IMR-90 (cell line): Measurements from ENCODE around the gene NDUFS7. TPM values are rescaled to one million over a fixed set of nuclear protein-coding genes. Genes with fewer than 3 reads are reported as not detected.

Experiments
- ATAC-seq: fragments of 200-7000 bp; cut with Tn5 transposase; 2 replicates; pipeline ENCODE4 v1.9.1; 2020; ENCODE audit warnings: low read depth, mild to moderate bottlenecking, moderate library complexity
- BruUV-seq: library from RNA; stranded (reverse); fragments of 400-500 nt; replicated peaks from 2 replicates; lab custom pipeline; 2021; lab: Mats Ljungman, UMichigan
- CTCF ChIA-PET: fragments of 300-600 bp; formaldehyde crosslinking; extraction: SDS; loops from one replicate; lab custom pipeline; 2021; ENCODE audit warnings: antibody characterized with exemption; lab: Yijun Ruan, JAX
- POLR2A ChIA-PET: fragments of 300-600 bp; sonication (Branson Sonifier 250); formaldehyde crosslinking; loops from one replicate; lab custom pipeline; 2022; ENCODE audit warnings: antibody characterized with exemption; ENCODE audit not compliant: unreplicated experiment; lab: Charles Lee
- DNase-seq: peaks from one replicate; pipeline ENCODE4 v3.0.0; 2013
- H2AFZ ChIP-seq: replicated peaks from 2 replicates; pipeline ENCODE3; 2013; ENCODE audit warnings: low read length, mild to moderate bottlenecking; ENCODE audit not compliant: poor library complexity
- H2AK5ac ChIP-seq: 2 replicates; pipeline ENCODE4 v1.6.1; 2013; ENCODE audit warnings: low read depth, low read length, inconsistent platforms
- H2AK9ac ChIP-seq: replicated peaks from 2 replicates; pipeline ENCODE3; 2013; ENCODE audit warnings: mild to moderate bottlenecking, low read depth, low read length, moderate library complexity; ENCODE audit not compliant: poor library complexity
- H2BK120ac ChIP-seq: 2 replicates; pipeline ENCODE4 v1.6.1; 2013; ENCODE audit warnings: low read depth, low read length, inconsistent platforms
- H2BK15ac ChIP-seq: 3 replicates; pipeline ENCODE4 v1.6.1; 2013; ENCODE audit warnings: low read depth, low read length, inconsistent platforms
- H2BK20ac ChIP-seq: 2 replicates; pipeline ENCODE4 v1.6.1; 2013; ENCODE audit warnings: low read depth, mild to moderate bottlenecking, inconsistent platforms, low read length, moderate library complexity
- H2BK5ac ChIP-seq: 2 replicates; pipeline ENCODE4 v1.6.1; 2013; ENCODE audit warnings: mild to moderate bottlenecking, low read depth, low read length, inconsistent platforms; ENCODE audit not compliant: poor library complexity, severe bottlenecking
- H3K14ac ChIP-seq: replicated peaks from 2 replicates; pipeline ENCODE4 v1.6.1; 2013; ENCODE audit warnings: low read depth, low read length, inconsistent platforms
- H3K18ac ChIP-seq: 2 replicates; pipeline ENCODE4 v1.6.1; 2013; ENCODE audit warnings: low read depth, low read length, control low read depth
- H3K23ac ChIP-seq: 2 replicates; pipeline ENCODE4 v1.6.1; 2013; ENCODE audit warnings: low read depth, low read length, inconsistent platforms
- H3K27ac ChIP-seq: 2 replicates; pipeline ENCODE4 v1.5.1; 2013; ENCODE audit warnings: mild to moderate bottlenecking, control low read depth, low read length; ENCODE audit not compliant: insufficient read depth
- H3K27me3 ChIP-seq: 2 replicates; pipeline ENCODE4 v1.6.1; 2013; ENCODE audit warnings: low read length; ENCODE audit not compliant: control insufficient read depth, insufficient read depth
- H3K36me3 ChIP-seq: 2 replicates; pipeline ENCODE4 v1.6.1; 2013; ENCODE audit warnings: low read length, mixed read lengths; ENCODE audit not compliant: control insufficient read depth, insufficient read depth
- H3K4ac ChIP-seq: 2 replicates; pipeline ENCODE4 v1.6.1; 2013; ENCODE audit warnings: low read depth, low read length, inconsistent platforms
- H3K4me1 ChIP-seq: 2 replicates; pipeline ENCODE4 v1.6.1; 2013; ENCODE audit warnings: low read length, mixed read lengths; ENCODE audit not compliant: control insufficient read depth, insufficient read depth
- H3K4me2 ChIP-seq: 2 replicates; pipeline ENCODE4 v1.6.1; 2013; ENCODE audit warnings: low read depth, mild to moderate bottlenecking, control low read depth, low read length, moderate library complexity
- H3K4me3 ChIP-seq: 2 replicates; pipeline ENCODE4 v1.5.1; 2013; ENCODE audit warnings: low read depth, mild to moderate bottlenecking, control low read depth, low read length, moderate library complexity; ENCODE audit not compliant: insufficient read depth
- H3K56ac ChIP-seq: 2 replicates; pipeline ENCODE4 v1.6.1; 2013; ENCODE audit warnings: low read length, inconsistent platforms; ENCODE audit not compliant: insufficient read depth; ENCODE audit errors: extremely low read depth
- H3K79me1 ChIP-seq, 2 experiments: 2 replicates each; pipeline ENCODE4 v1.6.1; 2013; ENCODE audit warnings: low read length in 2 of 2, inconsistent platforms in 1 of 2, low read depth in 1 of 2
- H3K9ac ChIP-seq: 2 replicates; pipeline ENCODE4 v1.6.1; 2013; ENCODE audit warnings: low read depth, low read length, control low read depth
- H3K9me1 ChIP-seq: 2 replicates; pipeline ENCODE4 v1.6.1; 2013; ENCODE audit warnings: low read length, inconsistent platforms; ENCODE audit not compliant: insufficient read depth
- H3K9me3 ChIP-seq: 2 replicates; pipeline ENCODE4 v1.6.1; 2013; ENCODE audit warnings: low read length; ENCODE audit not compliant: control insufficient read depth, insufficient read depth
- H4K20me1 ChIP-seq: 2 replicates; pipeline ENCODE4 v1.6.1; 2013; ENCODE audit warnings: low read length, inconsistent platforms; ENCODE audit not compliant: insufficient read depth
- H4K5ac ChIP-seq: 2 replicates; pipeline ENCODE4 v1.6.1; 2013; ENCODE audit warnings: mild to moderate bottlenecking, low read depth, low read length, control low read depth
- H4K8ac ChIP-seq, 2 experiments: 2 replicates each; pipeline ENCODE4 v1.6.1; 2013; ENCODE audit warnings: low read depth in 2 of 2, low read length in 2 of 2, control low read depth in 1 of 2, inconsistent platforms in 1 of 2
- H4K91ac ChIP-seq: 2 replicates; pipeline ENCODE4 v1.6.1; 2013; ENCODE audit warnings: low read depth, low read length, inconsistent platforms; ENCODE audit not compliant: insufficient read depth
- BHLHE40 ChIP-seq: fragments of 150-350 bp; IDR thresholded peaks from 2 replicates; pipeline ENCODE4 v1.6.1; 2016; ENCODE audit warnings: mild to moderate bottlenecking, low read depth, low read length
- CHD1 ChIP-seq: IDR thresholded peaks from 2 replicates; pipeline ENCODE4 v1.6.1; 2012; ENCODE audit warnings: low read depth, low read length, improper control_type of control experiment
- MAFK ChIP-seq: IDR thresholded peaks from 2 replicates; pipeline ENCODE4 v1.6.1; 2012; ENCODE audit warnings: low read depth, low read length, improper control_type of control experiment
- MAZ ChIP-seq: IDR thresholded peaks from 2 replicates; pipeline ENCODE4 v1.6.1; 2012; ENCODE audit warnings: low read depth, mild to moderate bottlenecking, low read length, improper control_type of control experiment, moderate library complexity, borderline replicate concordance
- MXI1 ChIP-seq: IDR thresholded peaks from 2 replicates; pipeline ENCODE4 v1.6.1; 2012; ENCODE audit warnings: low read depth, mild to moderate bottlenecking, low read length, moderate library complexity, borderline replicate concordance
- NFE2L2 ChIP-seq: fragments of 150-350 bp; IDR thresholded peaks from 2 replicates; pipeline ENCODE4 v1.6.1; 2016; ENCODE audit warnings: low read depth, mild to moderate bottlenecking, low read length
- RAD21 ChIP-seq: IDR thresholded peaks from 2 replicates; pipeline ENCODE4 v1.6.1; 2012; ENCODE audit warnings: low read length, improper control_type of control experiment
- RCOR1 ChIP-seq: IDR thresholded peaks from 2 replicates; pipeline ENCODE4 v1.6.1; 2012; ENCODE audit warnings: mild to moderate bottlenecking, low read length, improper control_type of control experiment; ENCODE audit not compliant: insufficient replicate concordance
- RFX5 ChIP-seq: IDR thresholded peaks from 2 replicates; pipeline ENCODE4 v1.8.0; 2012; ENCODE audit warnings: low read depth, mild to moderate bottlenecking, low read length, moderate library complexity
- SMC3 ChIP-seq: fragments of 150-350 bp; IDR thresholded peaks from 2 replicates; pipeline ENCODE4 v1.6.1; 2016; ENCODE audit warnings: low read depth, mild to moderate bottlenecking, antibody characterized with exemption, low read length, moderate library complexity
- USF2 ChIP-seq: fragments of 150-350 bp; IDR thresholded peaks from 2 replicates; pipeline ENCODE4 v1.6.1; 2017; ENCODE audit warnings: mild to moderate bottlenecking, antibody characterized with exemption, low read length, low read depth
- WGBS, 2 experiments: methylation state at CpG; one replicate each; pipeline versions ENCODE4 v1.1.5 to v1.1.7; 2013; ENCODE audit warnings: missing lambda C conversion rate in 2 of 2; ENCODE audit not compliant: insufficient read length in 1 of 2; ENCODE audit errors: extremely low coverage in 2 of 2; 5-methylcytosine and 5-hydroxymethylcytosine counted together
- dilution Hi-C: fragments of 300-500 bp; cut with HindIII; formaldehyde crosslinking; loops from one replicate; pipeline ENCODE4 v1.14.3; 2018; ENCODE audit warnings: low sequenced_read_pairs; ENCODE audit not compliant: unreplicated experiment
- in situ Hi-C: fragments of 300-500 bp; cut with MboI; formaldehyde crosslinking; loops from 3 replicates; pipeline ENCODE4 v1.14.3; 2019; ENCODE audit warnings: low sequenced_read_pairs, inconsistent platforms, mixed read lengths
- intact Hi-C: fragments of 100-400 bp; cut with micrococcal nuclease; formaldehyde crosslinking; loops from 2 replicates; pipeline ENCODE4 v1.10.0; 2022
- polyA plus RNA-seq, 3 experiments: library from polyadenylated mRNA; depleted of rRNA; stranded (reverse); fragments of >200 nt; gene quantifications; 2 replicates each; pipeline ENCODE4 v1.2.3, GENCODE V29; 2012; ENCODE audit warnings: low replicate concordance in 1 of 3
- total RNA-seq: library from RNA; depleted of rRNA; stranded (reverse); fragments of >200 nt; gene quantifications from 2 replicates; pipeline ENCODE4 v1.2.3, GENCODE V29; 2012
- TF ChIP-seq, protein P1 (sequence below): fragments of 150-350 bp; IDR thresholded peaks from 2 replicates; pipeline ENCODE4 v1.6.1; 2016; ENCODE audit warnings: low read depth, mild to moderate bottlenecking, low read length, moderate library complexity, borderline replicate concordance
- TF ChIP-seq, protein P2 (sequence below): conservative IDR thresholded peaks from 2 replicates; pipeline ENCODE4 v1.5.1; 2012; ENCODE audit warnings: mild to moderate bottlenecking, low read depth, low read length, improper control_type of control experiment

Gene NDUFS7
- total and polyA plus RNA-seq, 2 of the 4 experiments (the other 2 are of a cell fraction), result 60.8 to 136 TPM

GRCh38 chr19:1394252-1395193 is 10.8 kb downstream of the NDUFS7 start:
- peaks cover 18% of the 10 kb centered on the region for H3K36me3 ChIP-seq
- H4K20me1 ChIP-seq, result no peaks in the 10 kb centered on the region
- intact Hi-C loops (no loop called here), in situ Hi-C loops (no loop called here), dilution Hi-C loops (no loop called here)
- WGBS, 2 experiments, result 68% methylated on average over 37 of the region's 43 CpGs; no CpG with 5 or more reads in 1 of the 2 experiments
- no peak overlapping the region for H3K4me3 ChIP-seq
- H3K9ac ChIP-seq, result no peak overlapping the region
- no peak for TF ChIP-seq MAFK
- TF ChIP-seq, protein P1, sequence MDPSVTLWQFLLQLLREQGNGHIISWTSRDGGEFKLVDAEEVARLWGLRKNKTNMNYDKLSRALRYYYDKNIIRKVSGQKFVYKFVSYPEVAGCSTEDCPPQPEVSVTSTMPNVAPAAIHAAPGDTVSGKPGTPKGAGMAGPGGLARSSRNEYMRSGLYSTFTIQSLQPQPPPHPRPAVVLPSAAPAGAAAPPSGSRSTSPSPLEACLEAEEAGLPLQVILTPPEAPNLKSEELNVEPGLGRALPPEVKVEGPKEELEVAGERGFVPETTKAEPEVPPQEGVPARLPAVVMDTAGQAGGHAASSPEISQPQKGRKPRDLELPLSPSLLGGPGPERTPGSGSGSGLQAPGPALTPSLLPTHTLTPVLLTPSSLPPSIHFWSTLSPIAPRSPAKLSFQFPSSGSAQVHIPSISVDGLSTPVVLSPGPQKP, result no peak
- no peak for TF ChIP-seq RFX5
- no peak for TF ChIP-seq MXI1
- TF ChIP-seq, protein P2, sequence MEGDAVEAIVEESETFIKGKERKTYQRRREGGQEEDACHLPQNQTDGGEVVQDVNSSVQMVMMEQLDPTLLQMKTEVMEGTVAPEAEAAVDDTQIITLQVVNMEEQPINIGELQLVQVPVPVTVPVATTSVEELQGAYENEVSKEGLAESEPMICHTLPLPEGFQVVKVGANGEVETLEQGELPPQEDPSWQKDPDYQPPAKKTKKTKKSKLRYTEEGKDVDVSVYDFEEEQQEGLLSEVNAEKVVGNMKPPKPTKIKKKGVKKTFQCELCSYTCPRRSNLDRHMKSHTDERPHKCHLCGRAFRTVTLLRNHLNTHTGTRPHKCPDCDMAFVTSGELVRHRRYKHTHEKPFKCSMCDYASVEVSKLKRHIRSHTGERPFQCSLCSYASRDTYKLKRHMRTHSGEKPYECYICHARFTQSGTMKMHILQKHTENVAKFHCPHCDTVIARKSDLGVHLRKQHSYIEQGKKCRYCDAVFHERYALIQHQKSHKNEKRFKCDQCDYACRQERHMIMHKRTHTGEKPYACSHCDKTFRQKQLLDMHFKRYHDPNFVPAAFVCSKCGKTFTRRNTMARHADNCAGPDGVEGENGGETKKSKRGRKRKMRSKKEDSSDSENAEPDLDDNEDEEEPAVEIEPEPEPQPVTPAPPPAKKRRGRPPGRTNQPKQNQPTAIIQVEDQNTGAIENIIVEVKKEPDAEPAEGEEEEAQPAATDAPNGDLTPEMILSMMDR, result no peak
- TF ChIP-seq MAZ, result no peak
- TF ChIP-seq RCOR1, result no peak
- no peak for TF ChIP-seq BHLHE40
- no peak for TF ChIP-seq USF2
- no peak for TF ChIP-seq SMC3
- TF ChIP-seq RAD21, result no peak
- no peak for TF ChIP-seq NFE2L2
- TF ChIP-seq CHD1, result no peak
- H2BK120ac ChIP-seq, result no peak overlapping the region
- peak overlapping the region; percentile 42 for H2AK9ac ChIP-seq
- H3K4me2 ChIP-seq, result no peak overlapping the region
- H4K91ac ChIP-seq, result no peak overlapping the region
- no peaks in the 10 kb centered on the region for H3K79me1 ChIP-seq
- H2AFZ ChIP-seq, result peak overlapping the region; percentile 32
- no peak overlapping the region for H2BK5ac ChIP-seq
- no peak overlapping the region for H2AK5ac ChIP-seq
- no peak overlapping the region for H2BK20ac ChIP-seq
- no peak overlapping the region for H3K56ac ChIP-seq
- H3K27me3 ChIP-seq, result no peaks in the 10 kb centered on the region
- H3K18ac ChIP-seq, result no peak overlapping the region
- ChIA-PET POLR2A (no interaction called here), CTCF (no interaction called here)
- H3K4ac ChIP-seq, result no peak overlapping the region
- BruUV-seq, result no TSS peak
- no peak overlapping the region for H4K8ac ChIP-seq
- H4K5ac ChIP-seq, result no peak overlapping the region
- no peaks in the 10 kb centered on the region for H3K9me3 ChIP-seq
- H2BK15ac ChIP-seq, result no peak overlapping the region
- no peaks in the 10 kb centered on the region for H3K4me1 ChIP-seq
- no peaks in the 10 kb centered on the region for H3K9me1 ChIP-seq
- no peak for DNase-seq
- no peak overlapping the region for H3K27ac ChIP-seq
- H3K23ac ChIP-seq, result no peak overlapping the region
- ATAC-seq, result no peak
- no peak overlapping the region for H3K14ac ChIP-seq
